ENCODE measurements around the gene OR5H1.
"Not testable (repeated sequence)": the region's sequence is repeated elsewhere in the genome, so short reads cannot be mapped to it uniquely, and the experiment has no call there.

DNA sequence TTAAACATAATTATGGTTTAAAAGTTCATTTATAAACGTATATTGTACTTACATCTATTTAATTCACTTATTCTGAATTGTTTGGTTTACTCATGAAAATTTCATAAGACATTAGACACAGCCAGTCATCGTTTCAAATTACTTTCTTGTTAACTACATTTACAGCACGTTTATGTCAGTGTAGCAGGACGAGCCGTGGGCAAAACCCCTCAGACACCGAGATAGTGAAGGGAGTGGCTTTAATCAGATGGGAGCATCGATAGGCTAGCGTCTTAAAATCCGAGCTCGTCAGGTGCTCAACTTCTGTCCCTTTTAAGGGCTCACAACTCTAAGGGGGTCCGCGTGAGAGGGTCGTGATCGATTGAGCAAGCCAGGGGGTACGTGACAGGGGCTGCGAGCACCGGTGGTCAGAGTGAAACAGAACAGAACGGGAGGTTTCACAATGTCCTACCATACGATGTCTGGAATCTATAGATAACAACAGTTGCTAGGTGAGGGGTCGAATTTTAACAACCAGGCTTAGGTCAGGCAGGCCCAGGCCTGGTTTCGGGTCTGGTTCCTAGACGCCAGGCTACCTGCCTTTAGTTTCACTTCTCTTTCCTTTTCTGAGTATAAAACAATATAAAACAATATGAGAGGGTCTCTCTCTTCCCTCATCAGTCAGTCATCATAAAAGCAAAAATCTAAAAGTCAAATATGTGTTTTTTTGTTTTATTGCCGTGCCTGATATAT, 7.5 kb downstream of the OR5H1 start:
- TF ChIP-seq, protein P1, sequence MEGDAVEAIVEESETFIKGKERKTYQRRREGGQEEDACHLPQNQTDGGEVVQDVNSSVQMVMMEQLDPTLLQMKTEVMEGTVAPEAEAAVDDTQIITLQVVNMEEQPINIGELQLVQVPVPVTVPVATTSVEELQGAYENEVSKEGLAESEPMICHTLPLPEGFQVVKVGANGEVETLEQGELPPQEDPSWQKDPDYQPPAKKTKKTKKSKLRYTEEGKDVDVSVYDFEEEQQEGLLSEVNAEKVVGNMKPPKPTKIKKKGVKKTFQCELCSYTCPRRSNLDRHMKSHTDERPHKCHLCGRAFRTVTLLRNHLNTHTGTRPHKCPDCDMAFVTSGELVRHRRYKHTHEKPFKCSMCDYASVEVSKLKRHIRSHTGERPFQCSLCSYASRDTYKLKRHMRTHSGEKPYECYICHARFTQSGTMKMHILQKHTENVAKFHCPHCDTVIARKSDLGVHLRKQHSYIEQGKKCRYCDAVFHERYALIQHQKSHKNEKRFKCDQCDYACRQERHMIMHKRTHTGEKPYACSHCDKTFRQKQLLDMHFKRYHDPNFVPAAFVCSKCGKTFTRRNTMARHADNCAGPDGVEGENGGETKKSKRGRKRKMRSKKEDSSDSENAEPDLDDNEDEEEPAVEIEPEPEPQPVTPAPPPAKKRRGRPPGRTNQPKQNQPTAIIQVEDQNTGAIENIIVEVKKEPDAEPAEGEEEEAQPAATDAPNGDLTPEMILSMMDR (IDR thresholded peaks at IDR 0.05) = not testable (repeated sequence)
- not testable (repeated sequence) for TF ChIP-seq POLR2A (IDR thresholded peaks at IDR 0.05)
